Peyer's patch (tissue), 4 donors: ENCODE results near the gene NUCKS1.

Experiments used
- POLR2A ChIP-seq, 2 donors: fragments of 450-650 bp; IDR thresholded peaks; one replicate each; pipeline ENCODE4 v1.5.1; 2017; ENCODE audit warnings: antibody characterized with exemption in 2 of 2, mild to moderate bottlenecking in 2 of 2, moderate library complexity in 2 of 2
- TF ChIP-seq, protein P1 (sequence below), 6 experiments: fragments of 450-650 bp in 4 of 6; fragments of 200-600 bp in 2 of 6; sonication (generic) in 1 of 6; IDR thresholded peaks; one replicate each; pipeline ENCODE4 v1.5.1; 2017 to 2019; ENCODE audit warnings: antibody characterized with exemption in 6 of 6, mild to moderate bottlenecking in 3 of 6, moderate library complexity in 1 of 6

DNA sequence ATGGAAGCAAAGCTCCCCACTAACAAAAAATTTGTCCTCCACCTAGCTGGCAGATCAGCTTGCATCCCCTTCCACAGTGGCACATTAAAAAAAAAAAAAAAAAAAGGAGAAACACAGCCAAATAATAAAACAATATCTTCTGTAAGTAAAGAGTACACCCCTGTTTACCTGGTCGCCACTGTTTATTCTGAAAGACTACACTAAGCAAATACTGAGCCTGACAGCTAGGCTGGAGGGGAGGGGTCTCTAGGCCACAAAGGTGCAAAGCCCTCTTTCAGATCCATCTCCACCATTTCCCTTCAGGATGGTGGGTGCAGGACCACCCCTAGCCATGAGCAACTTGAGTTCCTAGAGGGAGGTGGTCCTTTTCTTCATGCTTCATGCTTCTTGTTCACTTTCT, 46.9 kb downstream of the NUCKS1 start:
- TF ChIP-seq, protein P1, sequence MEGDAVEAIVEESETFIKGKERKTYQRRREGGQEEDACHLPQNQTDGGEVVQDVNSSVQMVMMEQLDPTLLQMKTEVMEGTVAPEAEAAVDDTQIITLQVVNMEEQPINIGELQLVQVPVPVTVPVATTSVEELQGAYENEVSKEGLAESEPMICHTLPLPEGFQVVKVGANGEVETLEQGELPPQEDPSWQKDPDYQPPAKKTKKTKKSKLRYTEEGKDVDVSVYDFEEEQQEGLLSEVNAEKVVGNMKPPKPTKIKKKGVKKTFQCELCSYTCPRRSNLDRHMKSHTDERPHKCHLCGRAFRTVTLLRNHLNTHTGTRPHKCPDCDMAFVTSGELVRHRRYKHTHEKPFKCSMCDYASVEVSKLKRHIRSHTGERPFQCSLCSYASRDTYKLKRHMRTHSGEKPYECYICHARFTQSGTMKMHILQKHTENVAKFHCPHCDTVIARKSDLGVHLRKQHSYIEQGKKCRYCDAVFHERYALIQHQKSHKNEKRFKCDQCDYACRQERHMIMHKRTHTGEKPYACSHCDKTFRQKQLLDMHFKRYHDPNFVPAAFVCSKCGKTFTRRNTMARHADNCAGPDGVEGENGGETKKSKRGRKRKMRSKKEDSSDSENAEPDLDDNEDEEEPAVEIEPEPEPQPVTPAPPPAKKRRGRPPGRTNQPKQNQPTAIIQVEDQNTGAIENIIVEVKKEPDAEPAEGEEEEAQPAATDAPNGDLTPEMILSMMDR (IDR thresholded peaks at IDR 0.05) = no peak
- no peak for TF ChIP-seq POLR2A (IDR thresholded peaks at IDR 0.05)
